Measurements from ENCODE around the gene LRMDA.

The LRMDA gene

GRCh38 chr10:76025124-76025477, 593.7 kb downstream of the LRMDA start:
- Histone ChIP-seq H3K27me3 (ENCODE audit: insufficient read depth, low read length) (no peaks in the 10 kb centered on the region), H3K4me1 (ENCODE audit: insufficient read depth, low read length) (no peaks in the 10 kb centered on the region), H3K9me3 (ENCODE audit: insufficient read depth, low read depth, low read length) (no peaks in the 10 kb centered on the region), H3K9ac (ENCODE audit: low read depth, low read length) (no peak overlapping the region), H3K4me3 (ENCODE audit: low read length) (no peak overlapping the region), H3K36me3 (ENCODE audit: insufficient read depth, low read depth, low read length) (no peaks in the 10 kb centered on the region), H3K27ac (ENCODE audit: low read length) (no peak overlapping the region)

GRCh38 chr10:76026176-76026771, 594.9 kb downstream of the LRMDA start:
- H3K27ac ChIP-seq (ENCODE audit: low read length) = no peak overlapping the region
- H3K4me3 ChIP-seq (ENCODE audit: low read length) = no peak overlapping the region
- no peaks in the 10 kb centered on the region for H3K9me3 ChIP-seq (ENCODE audit: insufficient read depth, low read depth, low read length)
- H3K36me3 ChIP-seq (ENCODE audit: insufficient read depth, low read depth, low read length) = no peaks in the 10 kb centered on the region
- H3K27me3 ChIP-seq (ENCODE audit: insufficient read depth, low read length) = no peaks in the 10 kb centered on the region
- no peak overlapping the region for H3K9ac ChIP-seq (ENCODE audit: low read depth, low read length)
- H3K4me1 ChIP-seq (ENCODE audit: insufficient read depth, low read length) = no peaks in the 10 kb centered on the region

- no peaks in the 10 kb centered on the region for H3K27me3 ChIP-seq (ENCODE audit: insufficient read depth, low read length)
- no peaks in the 10 kb centered on the region for H3K36me3 ChIP-seq (ENCODE audit: insufficient read depth, low read depth, low read length)
- no peak overlapping the region for H3K27ac ChIP-seq (ENCODE audit: low read length)
These were observed 595.5 kb downstream of the LRMDA start for GRCh38 chr10:76026905-76027304.

GRCh38 chr10:76029782-76030181, 598.4 kb downstream of the LRMDA start:
- Histone ChIP-seq H3K27ac (ENCODE audit: low read length) (no peak overlapping the region), H3K9ac (ENCODE audit: low read depth, low read length) (no peak overlapping the region), H3K9me3 (ENCODE audit: insufficient read depth, low read depth, low read length) (no peaks in the 10 kb centered on the region), H3K4me3 (ENCODE audit: low read length) (no peak overlapping the region), H3K4me1 (ENCODE audit: insufficient read depth, low read length) (peaks cover 4% of the 10 kb centered on the region; the same call in 1 of the 2 replicates), H3K36me3 (ENCODE audit: insufficient read depth, low read depth, low read length) (no peaks in the 10 kb centered on the region), H3K27me3 (ENCODE audit: insufficient read depth, low read length) (no peaks in the 10 kb centered on the region)

More at GRCh38 chr10:76026905-76027304, 595.5 kb downstream of the LRMDA start:
- H3K9ac ChIP-seq (ENCODE audit: low read depth, low read length) = no peak overlapping the region
- no peaks in the 10 kb centered on the region for H3K9me3 ChIP-seq (ENCODE audit: insufficient read depth, low read depth, low read length)
- H3K4me3 ChIP-seq (ENCODE audit: low read length) = no peak overlapping the region
- H3K4me1 ChIP-seq (ENCODE audit: insufficient read depth, low read length) = no peaks in the 10 kb centered on the region

- Histone ChIP-seq H3K9ac (ENCODE audit: low read depth, low read length) (no peak overlapping the region), H3K4me3 (ENCODE audit: low read length) (no peak overlapping the region), H3K4me1 (ENCODE audit: insufficient read depth, low read length) (peaks cover 6% of the 10 kb centered on the region; the same call in 1 of the 2 replicates), H3K27ac (ENCODE audit: low read length) (no peak overlapping the region), H3K27me3 (ENCODE audit: insufficient read depth, low read length) (no peaks in the 10 kb centered on the region), H3K9me3 (ENCODE audit: insufficient read depth, low read depth, low read length) (no peaks in the 10 kb centered on the region), H3K36me3 (ENCODE audit: insufficient read depth, low read depth, low read length) (no peaks in the 10 kb centered on the region)
These were observed 599.7 kb downstream of the LRMDA start for GRCh38 chr10:76031099-76031498.

GRCh38 chr10:76031769-76032699, 600.6 kb downstream of the LRMDA start:
- Histone ChIP-seq H3K4me1 (ENCODE audit: insufficient read depth, low read length) (peaks cover 6% of the 10 kb centered on the region; the same call in 1 of the 2 replicates), H3K9me3 (ENCODE audit: insufficient read depth, low read depth, low read length) (no peaks in the 10 kb centered on the region), H3K27me3 (ENCODE audit: insufficient read depth, low read length) (no peaks in the 10 kb centered on the region), H3K4me3 (ENCODE audit: low read length) (no peak overlapping the region), H3K27ac (ENCODE audit: low read length) (no peak overlapping the region), H3K36me3 (ENCODE audit: insufficient read depth, low read depth, low read length) (no peaks in the 10 kb centered on the region), H3K9ac (ENCODE audit: low read depth, low read length) (no peak overlapping the region)

- Histone ChIP-seq H3K9ac (ENCODE audit: low read depth, low read length) (no peak overlapping the region), H3K27ac (ENCODE audit: low read length) (no peak overlapping the region), H3K9me3 (ENCODE audit: insufficient read depth, low read depth, low read length) (no peaks in the 10 kb centered on the region), H3K4me1 (ENCODE audit: insufficient read depth, low read length) (peaks cover 6% of the 10 kb centered on the region; the same call in 1 of the 2 replicates), H3K27me3 (ENCODE audit: insufficient read depth, low read length) (no peaks in the 10 kb centered on the region), H3K36me3 (ENCODE audit: insufficient read depth, low read depth, low read length) (no peaks in the 10 kb centered on the region), H3K4me3 (ENCODE audit: low read length) (no peak overlapping the region)
These were observed 601.2 kb downstream of the LRMDA start for GRCh38 chr10:76032700-76033039.

- H3K9me3 ChIP-seq (ENCODE audit: insufficient read depth, low read depth, low read length) = peaks cover 2% of the 10 kb centered on the region; the same call in 1 of the 2 replicates
- H3K27ac ChIP-seq (ENCODE audit: low read length) = no peak overlapping the region
- no peak overlapping the region for H3K9ac ChIP-seq (ENCODE audit: low read depth, low read length)
- H3K4me3 ChIP-seq (ENCODE audit: low read length) = no peak overlapping the region
- H3K4me1 ChIP-seq (ENCODE audit: insufficient read depth, low read length) = peaks cover 6% of the 10 kb centered on the region; the same call in 1 of the 2 replicates
- no peaks in the 10 kb centered on the region for H3K27me3 ChIP-seq (ENCODE audit: insufficient read depth, low read length)
- H3K36me3 ChIP-seq (ENCODE audit: insufficient read depth, low read depth, low read length) = no peaks in the 10 kb centered on the region
These were observed 602.2 kb downstream of the LRMDA start for GRCh38 chr10:76033457-76034196.

- H3K4me3 ChIP-seq (ENCODE audit: low read length) = no peak overlapping the region
- no peaks in the 10 kb centered on the region for H3K27me3 ChIP-seq (ENCODE audit: insufficient read depth, low read length)
- H3K36me3 ChIP-seq (ENCODE audit: insufficient read depth, low read depth, low read length) = no peaks in the 10 kb centered on the region
- H3K9me3 ChIP-seq (ENCODE audit: insufficient read depth, low read depth, low read length) = peaks cover 10% of the 10 kb centered on the region; the same call in 1 of the 2 replicates
- no peak overlapping the region for H3K9ac ChIP-seq (ENCODE audit: low read depth, low read length)
- no peak overlapping the region for H3K27ac ChIP-seq (ENCODE audit: low read length)
- H3K4me1 ChIP-seq (ENCODE audit: insufficient read depth, low read length) = peaks cover 6% of the 10 kb centered on the region; the same call in 1 of the 2 replicates
These were observed 603.2 kb downstream of the LRMDA start for GRCh38 chr10:76034353-76035205.

- Histone ChIP-seq H3K4me1 (ENCODE audit: insufficient read depth, low read length) (peaks cover 6% of the 10 kb centered on the region; the same call in 1 of the 2 replicates), H3K36me3 (ENCODE audit: insufficient read depth, low read depth, low read length) (no peaks in the 10 kb centered on the region), H3K9ac (ENCODE audit: low read depth, low read length) (no peak overlapping the region), H3K27me3 (ENCODE audit: insufficient read depth, low read length) (no peaks in the 10 kb centered on the region), H3K27ac (ENCODE audit: low read length) (no peak overlapping the region), H3K4me3 (ENCODE audit: low read length) (no peak overlapping the region), H3K9me3 (ENCODE audit: insufficient read depth, low read depth, low read length) (peaks cover 13% of the 10 kb centered on the region; the same call in 1 of the 2 replicates)
These were observed 604.0 kb downstream of the LRMDA start for GRCh38 chr10:76035206-76036110.

Measured in iPS-20b (cell line).